Measurements from ENCODE around the gene DENND4C.

The DENND4C gene

DNA sequence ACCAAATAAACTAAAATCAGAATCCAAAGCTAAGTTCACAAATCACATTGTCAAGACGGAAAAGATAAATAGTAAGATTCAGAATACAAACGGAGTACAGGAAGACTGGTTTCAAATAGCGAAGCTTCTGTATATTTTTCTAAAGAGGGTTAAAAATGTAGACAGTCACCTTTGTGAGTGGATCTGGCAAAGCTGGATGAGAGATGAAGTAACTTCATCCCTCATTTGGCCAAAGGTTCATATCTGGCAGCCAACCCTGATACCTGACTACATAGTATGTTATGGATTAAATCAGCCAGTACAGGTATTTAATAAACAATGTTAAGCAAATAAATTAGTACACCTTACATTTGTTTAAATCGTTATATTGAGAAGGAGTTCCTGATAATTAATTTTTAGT is 21.3 kb upstream of the DENND4C start:
- Histone ChIP-seq H3K9me3 (no peaks in the 10 kb centered on the region), H3K4me1 (ENCODE audit: control insufficient read depth in 1 of 2, insufficient read depth in 1 of 2, low read depth in 1 of 2, low read length in 1 of 2) (no peaks in the 10 kb centered on the region), H3K27me3 (no peaks in the 10 kb centered on the region), H3K27ac (no peak overlapping the region), H3K36me3 (no peaks in the 10 kb centered on the region), H3K4me3 (ENCODE audit: low read depth in 1 of 2, low read length in 1 of 2) (no peak overlapping the region)
- TF ChIP-seq, protein P1, sequence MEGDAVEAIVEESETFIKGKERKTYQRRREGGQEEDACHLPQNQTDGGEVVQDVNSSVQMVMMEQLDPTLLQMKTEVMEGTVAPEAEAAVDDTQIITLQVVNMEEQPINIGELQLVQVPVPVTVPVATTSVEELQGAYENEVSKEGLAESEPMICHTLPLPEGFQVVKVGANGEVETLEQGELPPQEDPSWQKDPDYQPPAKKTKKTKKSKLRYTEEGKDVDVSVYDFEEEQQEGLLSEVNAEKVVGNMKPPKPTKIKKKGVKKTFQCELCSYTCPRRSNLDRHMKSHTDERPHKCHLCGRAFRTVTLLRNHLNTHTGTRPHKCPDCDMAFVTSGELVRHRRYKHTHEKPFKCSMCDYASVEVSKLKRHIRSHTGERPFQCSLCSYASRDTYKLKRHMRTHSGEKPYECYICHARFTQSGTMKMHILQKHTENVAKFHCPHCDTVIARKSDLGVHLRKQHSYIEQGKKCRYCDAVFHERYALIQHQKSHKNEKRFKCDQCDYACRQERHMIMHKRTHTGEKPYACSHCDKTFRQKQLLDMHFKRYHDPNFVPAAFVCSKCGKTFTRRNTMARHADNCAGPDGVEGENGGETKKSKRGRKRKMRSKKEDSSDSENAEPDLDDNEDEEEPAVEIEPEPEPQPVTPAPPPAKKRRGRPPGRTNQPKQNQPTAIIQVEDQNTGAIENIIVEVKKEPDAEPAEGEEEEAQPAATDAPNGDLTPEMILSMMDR (IDR thresholded peaks at IDR 0.05): no peak

DNA sequence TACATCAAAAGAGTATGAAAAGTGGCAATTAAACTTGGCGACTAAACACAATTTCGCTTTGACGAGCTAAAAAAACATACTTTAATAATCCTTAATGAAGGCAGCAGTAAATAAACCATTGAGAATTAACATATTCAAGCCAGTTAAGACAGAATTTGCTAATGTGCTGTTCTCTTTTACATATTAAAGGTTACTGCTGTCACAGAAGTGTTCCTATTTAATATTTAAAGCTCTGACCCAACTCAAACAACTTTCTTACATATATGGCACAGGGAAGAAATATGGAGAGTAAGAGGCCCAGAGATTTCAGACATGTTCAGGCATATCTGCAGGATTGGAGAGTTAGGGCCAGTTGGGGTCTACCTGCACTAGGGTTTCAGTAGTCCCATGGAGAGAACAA is 16.7 kb upstream of the DENND4C start:
- H3K27me3 ChIP-seq: no peaks in the 10 kb centered on the region
- H3K4me1 ChIP-seq (ENCODE audit: control insufficient read depth in 1 of 2, insufficient read depth in 1 of 2, low read depth in 1 of 2, low read length in 1 of 2): no peaks in the 10 kb centered on the region
- H3K27ac ChIP-seq: no peak overlapping the region
- no peaks in the 10 kb centered on the region for H3K36me3 ChIP-seq
- no peaks in the 10 kb centered on the region for H3K9me3 ChIP-seq
- TF ChIP-seq, protein P1 (IDR thresholded peaks at IDR 0.05): no peak
- H3K4me3 ChIP-seq (ENCODE audit: low read depth in 1 of 2, low read length in 1 of 2): no peak overlapping the region

DNA sequence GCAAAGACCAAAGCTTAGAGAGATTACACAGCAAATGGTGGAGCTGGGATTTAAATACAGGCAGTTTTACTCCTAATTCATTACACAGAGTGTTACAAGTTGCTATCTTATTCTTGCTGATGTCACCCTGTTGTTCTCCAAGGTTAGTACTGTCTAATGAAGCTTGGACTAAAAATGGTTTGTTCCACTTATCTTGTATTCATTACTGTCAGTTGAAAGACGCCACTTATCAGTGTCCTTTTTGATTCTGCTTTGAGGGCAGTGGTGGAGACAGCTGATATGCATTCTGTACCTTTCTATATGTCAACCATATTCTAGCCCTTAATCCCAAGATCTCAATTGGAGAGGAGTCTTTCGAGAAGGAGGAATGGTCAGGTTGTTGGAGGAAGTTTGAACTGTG is 14.0 kb upstream of the DENND4C start:
- Histone ChIP-seq H3K27ac (no peak overlapping the region), H3K4me3 (ENCODE audit: low read depth in 1 of 2, low read length in 1 of 2) (no peak overlapping the region), H3K27me3 (no peaks in the 10 kb centered on the region), H3K9me3 (no peaks in the 10 kb centered on the region), H3K36me3 (no peaks in the 10 kb centered on the region), H3K4me1 (ENCODE audit: control insufficient read depth in 1 of 2, insufficient read depth in 1 of 2, low read depth in 1 of 2, low read length in 1 of 2) (no peaks in the 10 kb centered on the region)
- TF ChIP-seq, protein P1 (IDR thresholded peaks at IDR 0.05): no peak

- TF ChIP-seq, protein P1 (IDR thresholded peaks at IDR 0.05): no peak
- H3K4me3 ChIP-seq (ENCODE audit: low read depth in 1 of 2, low read length in 1 of 2): no peak overlapping the region
- no peaks in the 10 kb centered on the region for H3K27me3 ChIP-seq
- H3K9me3 ChIP-seq: no peaks in the 10 kb centered on the region
- no peaks in the 10 kb centered on the region for H3K4me1 ChIP-seq (ENCODE audit: control insufficient read depth in 1 of 2, insufficient read depth in 1 of 2, low read depth in 1 of 2, low read length in 1 of 2)
- H3K27ac ChIP-seq: no peak overlapping the region
- no peaks in the 10 kb centered on the region for H3K36me3 ChIP-seq
Measured at GRCh38 chr9:19221326-19221725, 9.2 kb upstream of the DENND4C start.

- Histone ChIP-seq H3K4me1 (ENCODE audit: control insufficient read depth in 1 of 2, insufficient read depth in 1 of 2, low read depth in 1 of 2, low read length in 1 of 2) (no peaks in the 10 kb centered on the region), H3K4me3 (ENCODE audit: low read depth in 1 of 2, low read length in 1 of 2) (no peak overlapping the region), H3K27me3 (no peaks in the 10 kb centered on the region), H3K36me3 (no peaks in the 10 kb centered on the region), H3K27ac (no peak overlapping the region), H3K9me3 (no peaks in the 10 kb centered on the region)
- TF ChIP-seq, protein P1 (IDR thresholded peaks at IDR 0.05): no peak
Measured at GRCh38 chr9:19223724-19224123, 6.8 kb upstream of the DENND4C start.

DNA sequence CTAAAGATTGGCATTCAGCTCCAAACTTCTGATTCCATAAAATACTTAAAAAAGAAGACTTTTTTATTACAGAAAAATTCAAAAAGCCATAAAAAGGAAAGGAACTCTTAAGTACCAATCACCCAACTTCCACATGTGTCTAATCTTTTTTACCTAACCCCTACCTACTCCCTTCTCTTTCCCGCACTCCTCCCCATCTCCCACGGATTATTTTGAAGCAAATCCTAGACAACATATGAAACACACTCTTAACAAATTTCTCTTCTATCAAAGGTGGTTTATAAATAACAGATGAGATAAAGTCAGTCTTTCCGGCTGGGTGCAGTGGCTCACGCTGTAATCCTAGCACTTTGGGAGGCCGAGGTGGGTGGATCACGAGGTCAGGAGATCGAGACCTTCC is 5.9 kb upstream of the DENND4C start:
- no peaks in the 10 kb centered on the region for H3K4me1 ChIP-seq (ENCODE audit: control insufficient read depth in 1 of 2, insufficient read depth in 1 of 2, low read depth in 1 of 2, low read length in 1 of 2)
- TF ChIP-seq, protein P1 (IDR thresholded peaks at IDR 0.05): no peak
- H3K27ac ChIP-seq: no peak overlapping the region
- H3K36me3 ChIP-seq: no peaks in the 10 kb centered on the region
- H3K27me3 ChIP-seq: no peaks in the 10 kb centered on the region
- no peak overlapping the region for H3K4me3 ChIP-seq (ENCODE audit: low read depth in 1 of 2, low read length in 1 of 2)
- no peaks in the 10 kb centered on the region for H3K9me3 ChIP-seq

Data from neutrophil (primary cell).